HG02678 (cell line): Measurements from ENCODE around the gene PLEKHA5.
"Not testable (repeated sequence)": the region's sequence is repeated elsewhere in the genome, so short reads cannot be mapped to it uniquely, and the experiment has no call there.

Experiments
- ATAC-seq: cut with Tn5 transposase; IDR thresholded peaks from one replicate; pipeline ENCODE4 v1.9.1; 2021; ENCODE audit warnings: mild to moderate bottlenecking, moderate library complexity; ENCODE audit not compliant: unreplicated experiment

PLEKHA5 gene

DNA sequence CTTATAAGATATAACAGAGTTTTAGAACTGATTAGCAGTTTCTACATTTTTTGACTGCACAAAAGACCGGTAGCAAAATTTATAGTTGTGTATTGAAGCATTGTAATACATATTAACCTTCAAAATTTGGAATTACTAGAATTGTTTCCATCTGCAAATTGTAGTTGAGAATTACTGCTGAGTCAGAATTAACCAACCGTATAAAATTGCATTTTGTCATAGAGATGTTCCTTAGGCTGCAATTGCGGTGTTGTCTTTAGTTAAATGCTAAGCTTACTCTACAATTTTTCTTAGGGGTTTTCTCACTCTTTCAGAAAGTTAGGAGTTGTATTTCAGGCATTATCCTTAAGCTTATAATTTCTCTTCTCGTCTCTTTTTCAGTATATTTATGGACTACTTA lies 132.2 kb downstream of the PLEKHA5 start:
- no peak for ATAC-seq

DNA sequence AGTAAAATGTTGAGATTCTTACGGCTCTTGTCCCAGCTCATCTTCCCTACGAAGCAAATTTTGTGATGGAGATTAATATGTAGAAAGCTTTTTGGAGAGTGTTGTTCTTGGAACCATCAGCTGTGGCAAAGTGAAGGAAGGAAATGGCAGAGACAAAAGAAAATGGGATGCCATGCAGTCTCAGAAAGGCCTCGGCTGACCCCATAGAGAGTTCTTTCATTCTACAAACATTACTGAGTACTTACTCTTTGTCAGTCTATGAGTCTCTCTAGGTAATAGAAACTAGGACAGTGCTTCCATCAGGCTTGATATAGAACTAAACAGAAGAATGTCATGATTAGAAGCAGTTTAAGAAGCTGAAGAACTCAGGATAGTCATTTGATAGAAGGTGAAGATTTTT lies 134.1 kb downstream of the PLEKHA5 start:
- ATAC-seq, result no peak

DNA sequence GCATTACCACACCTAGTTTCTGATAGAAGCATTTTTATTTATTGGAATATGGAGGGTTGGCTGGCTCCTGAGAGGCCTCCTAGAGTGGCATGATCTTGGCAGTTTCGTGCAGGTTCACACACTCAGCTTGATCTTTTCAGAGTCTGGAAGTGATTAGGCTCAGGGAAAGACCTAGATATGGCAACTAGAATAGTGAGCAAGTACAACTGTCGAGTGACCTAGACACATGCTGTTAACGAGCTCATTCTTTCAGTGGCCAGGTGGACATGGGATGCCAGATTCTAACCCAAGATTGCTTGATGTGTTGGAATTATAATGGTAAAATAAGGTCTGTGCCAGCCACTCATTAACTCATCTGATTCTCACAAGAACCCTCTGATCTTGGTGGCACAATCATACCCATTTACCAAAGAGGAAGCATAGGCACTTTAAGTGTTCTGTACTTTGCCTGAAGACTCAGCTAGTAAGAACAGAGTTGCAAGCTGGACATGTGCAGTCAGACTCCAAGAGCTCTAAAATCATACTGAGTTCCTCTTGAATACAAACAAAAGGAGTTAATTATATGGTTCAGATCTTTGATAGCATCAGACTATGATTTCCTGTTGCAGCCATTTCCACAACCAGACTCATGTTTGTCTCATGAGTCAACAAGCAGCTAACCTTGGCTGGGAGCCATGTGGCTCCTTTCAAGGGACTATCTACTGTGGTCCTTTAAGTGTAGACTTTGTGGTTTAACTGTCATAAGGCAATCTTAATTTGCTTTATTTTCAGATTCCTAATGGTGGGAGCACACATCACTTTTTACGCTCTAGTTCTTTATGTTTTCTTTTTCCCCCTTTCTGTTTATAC lies 144.2 kb downstream of the PLEKHA5 start:
- ATAC-seq, result no peak

DNA sequence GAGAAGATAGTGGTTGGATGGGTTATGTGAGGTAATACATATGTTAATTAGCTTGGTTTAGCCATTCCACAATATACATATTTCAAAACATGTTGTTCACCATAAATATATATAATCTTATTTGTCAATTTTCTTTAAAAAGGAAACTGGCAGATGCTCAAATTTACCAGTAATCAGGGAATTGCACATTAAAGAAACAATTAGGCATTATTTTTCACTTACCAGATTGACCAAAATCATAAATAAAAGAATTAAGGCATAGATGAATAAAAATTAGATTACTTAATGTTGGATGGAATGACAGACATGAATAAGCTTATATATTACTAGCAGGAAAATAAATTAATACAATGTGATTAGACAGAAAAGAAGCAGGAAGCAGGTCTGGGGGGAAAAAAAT lies 147.2 kb downstream of the PLEKHA5 start:
- ATAC-seq, result no peak

DNA sequence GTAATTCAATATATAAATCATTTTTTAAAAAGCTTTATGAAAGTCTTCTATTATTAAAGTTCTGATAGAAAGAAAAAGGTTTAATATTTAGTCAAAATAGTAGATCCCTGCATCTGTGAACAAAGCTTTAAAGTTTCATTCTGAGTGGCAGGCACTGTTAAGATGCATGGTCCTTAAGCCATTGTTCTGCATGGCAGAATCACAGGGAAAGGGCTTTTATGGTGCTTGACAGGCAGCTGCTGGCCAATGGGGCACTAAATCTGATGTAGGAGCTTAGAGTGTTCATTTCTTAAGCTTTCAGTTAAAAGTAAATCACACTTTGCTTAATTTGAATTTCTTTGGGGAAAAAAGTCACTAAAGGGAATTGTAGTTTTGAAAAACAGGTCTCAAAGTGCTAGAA lies 148.2 kb downstream of the PLEKHA5 start:
- no peak for ATAC-seq

DNA sequence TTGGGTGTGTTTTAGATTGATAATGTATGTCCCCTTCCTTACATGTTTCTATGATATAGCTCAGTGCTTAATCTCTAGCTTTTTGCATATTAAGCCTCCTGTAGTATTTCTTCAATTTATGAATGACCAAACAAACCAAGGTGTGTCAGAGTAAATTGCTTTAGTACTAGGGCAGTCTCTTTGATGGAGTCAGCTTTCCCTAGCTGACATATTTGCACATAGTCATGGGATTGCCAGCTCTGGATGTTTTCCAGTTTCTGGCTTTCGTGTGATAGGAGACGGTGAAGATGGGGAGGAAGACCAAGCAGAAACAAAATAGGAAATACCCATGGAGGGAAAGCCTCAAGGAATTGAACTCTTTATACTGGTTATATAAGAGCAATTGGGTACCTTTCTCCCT lies 148.9 kb downstream of the PLEKHA5 start:
- ATAC-seq, result no peak

DNA sequence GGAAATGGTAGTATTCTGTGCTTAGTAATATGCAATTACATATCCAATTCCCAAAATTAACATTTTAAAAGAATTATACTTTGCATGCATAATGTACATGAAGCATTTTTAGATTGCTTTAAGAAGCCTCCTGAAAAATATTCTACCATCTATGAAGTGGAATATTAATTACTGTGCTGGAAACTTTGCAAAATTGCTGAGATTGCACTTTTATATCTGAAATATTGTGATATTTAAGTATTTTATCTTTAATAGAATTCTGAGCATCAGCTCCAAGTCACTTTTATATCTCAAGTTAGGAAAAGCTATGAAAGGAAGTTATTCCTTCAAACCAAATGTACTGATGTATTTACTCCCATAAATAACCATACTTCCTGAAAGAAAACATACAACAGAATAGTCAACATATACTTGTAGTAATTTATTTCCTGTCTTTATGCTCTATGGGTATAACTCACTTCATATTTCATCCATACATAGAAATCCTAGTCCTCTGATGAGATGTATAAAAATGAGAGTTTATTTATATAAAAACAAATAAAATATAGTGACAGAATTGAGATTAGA lies 152.7 kb downstream of the PLEKHA5 start:
- ATAC-seq, result no peak

DNA sequence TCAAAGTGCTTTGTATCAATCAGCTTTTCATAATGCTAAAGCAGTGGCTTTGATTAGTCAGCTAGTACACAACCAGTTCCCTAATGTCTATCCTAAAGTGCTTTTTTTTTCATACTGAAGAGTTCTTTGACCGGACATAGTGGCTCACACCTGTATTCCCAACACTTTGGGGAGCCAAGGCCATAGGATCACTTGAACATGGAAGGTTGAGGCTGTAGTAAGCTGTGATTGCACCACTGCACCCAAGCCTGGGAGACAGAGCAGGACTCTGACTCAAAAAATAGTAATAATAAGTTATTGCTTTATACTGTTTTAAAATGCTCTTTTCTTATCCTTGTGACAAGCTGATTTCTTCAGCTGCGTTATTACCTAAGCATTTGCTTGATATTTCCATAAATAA lies 155.1 kb downstream of the PLEKHA5 start:
- no peak for ATAC-seq

DNA sequence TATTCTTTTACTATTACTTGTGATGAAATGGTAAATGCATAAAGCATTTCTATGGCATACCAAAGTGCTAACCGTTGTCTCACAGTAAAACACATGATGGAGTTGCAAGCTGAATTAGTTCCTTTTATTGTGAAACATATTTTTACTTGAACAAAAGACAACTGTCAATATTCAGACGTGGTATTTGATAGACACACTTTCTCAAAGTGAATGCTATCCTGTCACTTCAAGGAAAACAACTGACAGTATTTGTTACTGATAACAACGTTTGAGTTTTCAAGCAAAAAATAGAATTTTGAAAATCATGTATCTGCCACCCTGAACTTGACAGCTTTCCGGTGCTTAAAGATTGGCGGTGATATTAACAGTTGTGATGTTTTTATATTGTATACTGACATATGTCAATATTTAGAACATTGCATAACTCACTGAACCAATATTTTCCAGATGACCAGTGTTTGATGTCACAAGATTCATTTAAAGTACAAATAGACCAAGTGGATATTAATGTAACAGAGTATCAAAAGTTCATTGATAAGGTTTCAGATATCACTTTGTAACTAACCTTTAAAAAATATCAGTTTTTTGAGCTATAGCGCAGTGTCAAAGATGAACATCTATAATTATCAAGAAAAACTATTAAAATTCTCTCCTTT lies 156.4 kb downstream of the PLEKHA5 start:
- ATAC-seq, result no peak

DNA sequence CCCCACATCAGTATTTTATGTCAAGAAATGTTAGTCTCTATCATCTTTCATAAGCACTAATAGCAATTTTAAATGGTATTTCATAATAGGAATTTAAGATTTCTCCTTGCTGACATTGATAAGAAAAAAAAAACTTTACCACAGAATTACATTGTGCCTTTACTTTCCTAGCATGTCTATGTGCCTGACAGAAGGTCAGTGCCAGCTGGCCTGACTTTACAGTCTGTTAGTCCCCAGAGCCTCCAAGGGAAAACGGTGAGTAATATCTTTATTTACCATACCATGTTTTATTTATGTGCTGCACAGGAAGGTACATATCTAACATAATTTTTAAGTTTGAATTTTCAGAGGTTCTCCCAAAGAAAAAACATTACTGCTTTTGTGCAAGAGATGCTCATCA lies 157.8 kb downstream of the PLEKHA5 start:
- ATAC-seq, result no peak

DNA sequence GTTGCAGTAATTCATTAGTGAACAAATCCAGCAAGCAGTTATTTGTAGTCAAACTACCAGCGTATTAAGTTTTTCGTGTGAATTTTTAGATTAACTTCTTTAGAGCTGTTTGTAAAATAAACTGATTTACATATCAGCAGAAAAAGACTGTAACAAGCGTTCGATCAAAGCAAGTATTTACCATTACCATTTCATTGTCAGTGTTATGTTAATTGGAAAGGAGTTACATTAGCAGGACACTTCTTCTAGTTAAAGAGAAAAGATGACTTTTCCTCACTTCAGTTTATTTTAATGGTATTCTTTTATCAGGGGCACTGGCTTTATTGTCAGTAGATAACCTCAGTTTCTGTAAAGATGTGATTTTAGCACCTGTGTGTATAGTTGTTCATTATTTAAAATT lies 158.6 kb downstream of the PLEKHA5 start:
- no peak for ATAC-seq

DNA sequence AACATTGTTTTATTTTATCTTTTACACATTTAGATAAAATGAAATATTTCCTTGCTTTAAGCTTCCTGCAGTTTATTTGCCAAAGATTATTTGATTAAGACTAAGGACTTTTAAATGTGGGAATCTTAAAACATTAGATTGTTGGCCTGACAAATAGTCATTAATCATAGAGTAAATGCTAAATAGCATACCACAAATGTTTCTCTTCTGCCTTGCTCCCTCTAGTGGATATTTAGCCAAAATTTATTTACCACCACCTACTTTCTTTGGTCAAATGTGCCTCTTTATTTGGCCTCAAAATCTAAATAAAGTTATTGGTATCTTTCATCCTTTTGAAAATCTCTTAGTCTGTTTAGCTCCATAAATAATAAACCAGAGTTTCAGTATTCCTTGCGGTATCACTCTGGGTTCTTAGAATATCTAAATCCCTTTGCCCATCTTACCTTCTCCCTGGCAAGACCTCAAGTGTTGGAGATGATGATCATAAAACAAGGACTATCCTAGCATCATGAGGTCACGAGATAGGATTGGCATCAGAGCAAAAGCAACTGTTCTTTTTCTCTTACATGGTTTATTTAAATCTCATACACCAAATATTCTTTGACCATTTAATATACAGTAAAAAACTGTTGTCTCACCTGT lies 159.2 kb downstream of the PLEKHA5 start:
- ATAC-seq, result no peak

DNA sequence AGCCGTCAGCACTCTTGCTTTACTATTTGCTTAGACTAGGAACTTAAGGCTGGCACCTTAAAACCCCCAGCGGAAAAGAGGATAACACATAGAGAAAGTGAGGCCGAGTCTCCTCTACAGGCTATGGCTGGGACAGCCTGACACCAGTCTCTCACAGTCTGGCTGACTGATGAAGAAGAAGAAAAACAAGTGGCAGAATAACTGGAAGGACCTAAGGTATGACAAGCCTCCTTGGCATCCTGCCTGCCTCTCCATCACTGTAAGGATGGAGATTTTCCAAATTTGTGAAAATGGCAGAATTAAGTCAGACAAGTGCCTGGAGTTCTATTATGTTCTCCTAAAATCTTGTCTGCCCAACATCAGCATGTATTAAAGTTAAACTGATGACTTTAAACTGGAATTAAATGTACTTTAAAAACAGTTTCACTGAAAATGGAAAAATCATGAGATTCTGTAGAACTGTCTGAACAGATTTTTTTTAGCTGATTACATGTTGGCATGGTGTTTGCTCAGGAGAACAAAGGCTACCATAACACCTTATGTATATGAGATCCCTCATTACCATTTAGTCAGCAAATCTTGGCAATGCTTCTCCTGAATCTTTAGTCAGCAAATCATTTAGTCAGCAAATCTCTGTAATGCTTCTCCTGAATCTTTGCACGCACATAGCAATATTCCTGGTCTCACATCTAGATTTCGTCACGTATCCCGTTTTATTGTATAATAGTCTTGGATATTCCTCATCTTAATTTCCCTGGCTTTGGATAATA lies 169.5 kb downstream of the PLEKHA5 start:
- ATAC-seq, result no peak

DNA sequence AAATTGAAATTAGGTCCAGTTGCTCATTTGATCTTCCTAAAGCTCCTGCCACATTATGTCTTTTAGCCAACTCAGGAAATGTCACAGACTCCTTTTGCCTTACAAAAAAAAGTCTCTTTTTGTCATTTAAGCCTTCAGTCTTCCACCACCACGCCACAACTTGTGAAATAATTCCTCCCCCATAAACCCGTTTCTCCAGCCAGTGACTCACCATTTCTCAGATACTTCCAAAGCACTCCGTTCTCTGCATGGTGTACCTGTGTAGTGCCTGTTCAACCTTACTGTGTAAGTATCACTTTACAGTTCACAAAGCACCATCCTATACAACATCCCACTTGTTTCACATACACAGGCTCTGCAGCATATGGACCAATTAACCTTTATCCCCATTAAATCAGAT lies 170.2 kb downstream of the PLEKHA5 start:
- no peak for ATAC-seq

DNA sequence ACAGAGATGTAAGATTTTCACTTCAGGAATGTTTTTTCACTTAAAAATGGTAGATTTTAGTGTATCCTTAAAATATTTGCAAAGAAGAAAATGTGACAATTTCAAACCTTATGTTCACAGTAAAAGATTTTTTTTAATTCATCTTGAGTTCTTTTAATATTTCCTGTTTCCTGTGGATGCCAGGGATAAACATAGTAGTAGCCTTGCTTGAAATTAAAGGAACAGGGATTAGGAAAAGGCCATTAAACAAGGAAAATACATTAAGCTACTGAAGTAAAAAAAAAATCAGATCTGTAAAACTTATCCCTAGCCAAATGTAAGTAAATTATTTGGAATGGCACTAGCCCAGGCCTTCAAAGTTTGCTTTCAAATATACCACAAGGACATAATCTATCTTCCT lies 171.7 kb downstream of the PLEKHA5 start:
- no peak for ATAC-seq

DNA sequence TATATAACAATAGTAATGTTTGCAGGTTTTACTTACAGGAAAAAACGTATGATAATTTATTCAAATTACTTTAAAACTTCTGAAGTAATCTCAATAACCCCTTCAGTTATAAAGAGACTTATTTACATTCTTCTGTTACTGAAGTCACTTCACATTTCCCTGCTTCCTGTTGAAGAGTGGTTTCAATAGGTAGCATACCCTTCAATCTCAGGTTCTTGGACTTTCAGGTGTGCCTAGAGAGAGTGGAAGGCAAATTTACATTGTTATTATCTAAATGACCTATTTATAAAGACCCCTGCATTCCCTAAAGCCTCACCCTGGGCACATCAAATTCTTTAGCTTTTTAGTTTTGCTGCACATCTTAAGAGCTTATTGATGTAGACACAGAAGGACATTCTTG lies 172.2 kb downstream of the PLEKHA5 start:
- ATAC-seq, result no peak

DNA sequence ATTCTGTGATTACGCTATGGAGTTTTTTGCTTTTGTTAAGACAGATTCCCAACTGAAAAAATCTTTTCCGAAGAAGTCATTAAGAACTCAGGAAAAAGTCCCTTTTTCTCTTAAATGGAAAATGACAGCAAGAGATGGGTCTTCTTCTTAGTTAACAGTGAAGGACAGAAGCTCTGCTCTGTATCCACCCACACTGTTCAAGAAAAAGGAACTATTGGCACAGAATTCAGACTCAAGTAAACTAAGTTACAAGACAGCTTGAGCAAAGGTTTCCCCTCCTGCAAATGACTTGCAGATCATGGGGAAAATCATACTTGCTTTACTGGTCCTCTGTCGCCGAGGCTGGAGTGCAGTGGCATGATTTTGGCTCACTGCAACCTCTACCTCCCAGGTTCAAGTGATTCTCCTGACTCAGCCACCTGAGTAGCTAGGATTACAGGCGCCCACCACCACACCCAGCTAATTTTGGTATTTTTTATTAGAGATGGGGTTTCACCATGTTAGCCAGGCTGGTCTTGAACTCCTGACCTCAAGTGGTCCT lies 172.6 kb downstream of the PLEKHA5 start:
- ATAC-seq, result no peak

DNA sequence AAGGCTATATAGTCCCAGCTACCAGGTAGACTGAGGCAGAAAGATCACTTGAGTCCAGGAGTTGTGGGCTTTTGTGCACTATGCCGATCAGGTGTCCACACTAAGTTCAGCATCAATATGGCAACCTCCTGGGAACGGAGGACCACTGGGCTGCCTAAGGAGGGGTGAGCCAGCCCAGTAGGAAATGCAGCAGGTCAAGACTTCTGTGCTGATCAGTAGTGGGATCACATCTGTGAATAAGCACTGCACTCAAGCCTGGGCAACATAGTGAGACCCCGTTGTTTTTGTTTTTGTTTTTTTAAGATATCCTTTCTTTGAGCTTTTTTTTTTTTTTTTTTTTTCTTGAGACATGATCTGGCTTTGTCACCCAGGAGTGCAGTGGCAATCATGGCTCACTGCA lies 174.0 kb downstream of the PLEKHA5 start:
- no peak for ATAC-seq

DNA sequence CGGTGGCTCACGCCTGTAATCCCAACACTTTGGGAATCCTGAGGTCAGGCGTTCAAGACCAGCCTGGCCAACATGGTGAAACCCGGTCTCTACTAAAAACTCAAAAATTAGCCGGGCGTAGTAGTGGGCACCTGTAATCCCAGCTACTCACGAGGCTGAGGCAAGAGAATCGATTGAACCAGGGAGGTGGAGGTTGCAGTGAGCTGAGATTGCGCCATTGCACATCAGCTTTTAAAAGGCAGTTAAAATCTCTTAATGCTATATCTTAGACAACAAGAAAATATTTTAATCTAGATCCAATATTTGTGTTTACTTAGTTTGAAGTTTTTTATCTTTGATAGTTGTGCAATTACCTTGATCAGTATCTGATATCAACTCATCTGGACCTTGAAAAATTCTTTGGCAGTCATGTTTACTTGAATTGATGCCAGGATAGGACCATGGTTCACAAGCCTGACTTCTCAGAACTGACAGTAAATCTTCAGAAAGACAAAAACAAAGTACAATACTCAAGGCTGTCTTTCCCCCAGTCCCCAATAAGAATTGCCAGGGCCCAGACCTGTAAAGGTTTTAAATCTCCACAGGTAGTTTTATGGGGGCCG lies 174.7 kb downstream of the PLEKHA5 start:
- no peak for ATAC-seq

DNA sequence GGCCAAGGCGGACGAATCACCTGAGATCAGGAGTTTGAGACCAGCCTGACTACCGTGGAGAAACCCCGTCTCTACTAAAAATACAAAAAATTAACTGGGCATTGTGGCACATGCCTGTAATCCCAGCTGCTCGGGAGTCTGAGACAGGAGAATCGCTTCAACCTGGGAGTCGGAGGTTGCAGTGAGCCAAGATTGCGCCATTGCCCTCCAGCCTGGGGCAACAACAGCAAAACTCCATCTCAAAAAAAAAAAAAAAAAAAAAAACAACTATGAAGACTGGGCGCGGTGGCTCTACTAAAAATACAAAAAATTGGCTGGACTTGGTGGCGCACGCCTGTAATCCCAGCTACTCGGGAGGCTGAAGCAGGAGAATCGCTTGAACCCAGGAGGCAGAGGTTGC lies 176.1 kb downstream of the PLEKHA5 start:
- ATAC-seq, result not testable (repeated sequence)
